SU-DHL-6 (cell line): ENCODE data around the gene ZGPAT.

Experiments used
- H2AFZ ChIP-seq: fragments of 200-600 bp; sonication (generic); 2 replicates; pipeline ENCODE4 v1.6.1; 2014; ENCODE audit warnings: low read depth, mild to moderate bottlenecking, moderate library complexity, mixed read lengths, antibody characterized with exemption, low read length; ENCODE audit not compliant: severe bottlenecking
- H3F3A ChIP-seq: fragments of 200-600 bp; shearing (Covaris generic); 2 replicates; pipeline ENCODE4 v1.6.0; 2016; ENCODE audit warnings: antibody characterized with exemption, mild to moderate bottlenecking; ENCODE audit not compliant: insufficient read depth
- H3K27ac ChIP-seq: fragments of 200-600 bp; sonication (generic); 2 replicates; pipeline ENCODE4 v1.5.1; 2016; ENCODE audit warnings: low read depth, mild to moderate bottlenecking, low read length, moderate library complexity, mixed read lengths
- H3K27me3 ChIP-seq: fragments of 200-600 bp; sonication (generic), shearing (Covaris generic); 2 replicates; pipeline ENCODE4 v1.6.0; 2014; ENCODE audit warnings: mild to moderate bottlenecking, low read length
- H3K36me3 ChIP-seq: fragments of 200-600 bp; sonication (generic); 2 replicates; pipeline ENCODE4 v1.6.1; 2014; ENCODE audit warnings: mild to moderate bottlenecking, low read length, mixed read lengths
- H3K4me2 ChIP-seq: fragments of 300-600, 200-600 bp; shearing (Covaris generic), sonication (generic); 2 replicates; pipeline ENCODE4 v1.6.0; 2014; ENCODE audit warnings: low read length, low read depth, mild to moderate bottlenecking; ENCODE audit not compliant: poor library complexity, severe bottlenecking
- H3K4me3 ChIP-seq: fragments of 200-600 bp; sonication (generic); 2 replicates; pipeline ENCODE4 v1.5.1; 2014; ENCODE audit warnings: antibody characterized with exemption, low read length, mild to moderate bottlenecking, mixed read lengths; ENCODE audit not compliant: insufficient read depth, poor library complexity, severe bottlenecking
- H3K79me2 ChIP-seq: fragments of 200-600 bp; sonication (generic); 2 replicates; pipeline ENCODE4 v1.6.1; 2014; ENCODE audit warnings: mild to moderate bottlenecking, low read length, moderate library complexity; ENCODE audit not compliant: insufficient read depth
- H3K9ac ChIP-seq: fragments of 200-600 bp; sonication (generic); 2 replicates; pipeline ENCODE4 v1.7.0; 2014; ENCODE audit warnings: mild to moderate bottlenecking, low read length
- H3K9me2 ChIP-seq: fragments of 200-600 bp; sonication (generic); replicated peaks from 2 replicates; pipeline ENCODE4 v1.6.1; 2014; ENCODE audit warnings: low read length; ENCODE audit not compliant: insufficient read depth
- H3K9me3 ChIP-seq: fragments of 200-600 bp; sonication (generic); 2 replicates; pipeline ENCODE4 v1.6.1; 2014; ENCODE audit warnings: low read length, mixed read lengths; ENCODE audit not compliant: insufficient read depth
- H4K20me1 ChIP-seq: fragments of 200-600 bp; sonication (generic); 2 replicates; pipeline ENCODE4 v1.6.1; 2014; ENCODE audit warnings: low read depth, mild to moderate bottlenecking, antibody characterized with exemption, low read length, moderate library complexity, mixed read lengths
- CTCF ChIP-seq: fragments of 200-600 bp; sonication (generic); IDR thresholded peaks from one replicate; pipeline ENCODE4 v1.5.1; 2017; ENCODE audit warnings: antibody characterized with exemption, mild to moderate bottlenecking, low read length, moderate library complexity; ENCODE audit not compliant: insufficient read depth, poor library complexity, severe bottlenecking
- EZH2phosphoT487 ChIP-seq: fragments of 200-600 bp; sonication (generic), shearing (Covaris generic); conservative IDR thresholded peaks from 2 replicates; pipeline ENCODE4 v1.6.1; 2018; ENCODE audit warnings: mild to moderate bottlenecking, antibody characterized with exemption, low read length, moderate library complexity, mixed read lengths

Gene ZGPAT

GRCh38 chr20:63769891-63770474 is 62.1 kb downstream of the ZGPAT start:
- TF ChIP-seq EZH2phosphoT487 (no peak), CTCF (no peak)

DNA sequence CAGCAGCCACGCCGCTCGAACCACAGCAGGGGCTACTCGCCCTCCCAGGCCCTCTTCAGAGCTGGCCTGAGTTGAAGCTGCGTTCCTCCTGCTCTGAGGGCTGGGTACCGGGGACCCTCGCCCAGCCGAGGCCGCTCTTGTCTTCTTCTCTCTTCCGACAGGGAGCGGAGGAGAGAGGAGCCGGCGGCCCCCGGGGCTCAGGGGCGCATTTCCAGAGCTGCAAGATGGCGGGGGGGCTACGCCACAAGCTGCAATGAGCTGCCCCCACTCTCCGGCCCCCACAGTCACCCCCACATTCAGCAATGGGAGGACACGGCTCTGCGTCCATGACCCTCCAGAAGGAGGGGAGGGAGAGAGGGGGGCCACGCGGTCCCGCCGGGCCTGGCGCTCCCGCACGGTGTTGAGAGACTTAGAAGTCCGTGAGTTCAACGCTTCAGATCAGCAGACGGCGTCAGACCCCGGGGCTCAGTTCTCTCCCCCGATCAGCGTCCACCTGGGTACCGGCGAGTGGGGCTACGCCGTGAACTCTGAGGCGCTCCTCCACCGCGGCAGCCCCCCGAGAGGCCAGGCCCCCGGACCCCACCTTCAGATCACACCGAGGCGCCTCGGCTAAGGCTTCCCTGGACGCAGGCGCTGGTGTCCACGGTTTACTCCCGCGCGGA is 63.3 kb downstream of the ZGPAT start:
- H3K36me3 ChIP-seq = no peaks in the 10 kb centered on the region
- H4K20me1 ChIP-seq = no peaks in the 10 kb centered on the region

More at GRCh38 chr20:63769891-63770474, 62.1 kb downstream of the ZGPAT start:
- no peaks in the 10 kb centered on the region for H3K9me3 ChIP-seq
- no peaks in the 10 kb centered on the region for H3K9me2 ChIP-seq
- no peak overlapping the region for H3K27ac ChIP-seq
- no peaks in the 10 kb centered on the region for H3F3A ChIP-seq
- no peak overlapping the region for H2AFZ ChIP-seq
- no peaks in the 10 kb centered on the region for H4K20me1 ChIP-seq
- no peaks in the 10 kb centered on the region for H3K79me2 ChIP-seq
- no peaks in the 10 kb centered on the region for H3K27me3 ChIP-seq
- H3K4me2 ChIP-seq = no peak overlapping the region
- H3K4me3 ChIP-seq = no peak overlapping the region
- no peak overlapping the region for H3K9ac ChIP-seq
- H3K36me3 ChIP-seq = no peaks in the 10 kb centered on the region

GRCh38 chr20:63772781-63773518 is 65.1 kb downstream of the ZGPAT start:
- Histone ChIP-seq H3K9me3 (no peaks in the 10 kb centered on the region), H3K9ac (no peak overlapping the region), H3K9me2 (no peaks in the 10 kb centered on the region), H2AFZ (no peak overlapping the region), H3K79me2 (no peaks in the 10 kb centered on the region), H3K4me3 (no peak overlapping the region), H3K27me3 (no peaks in the 10 kb centered on the region), H4K20me1 (no peaks in the 10 kb centered on the region), H3F3A (no peaks in the 10 kb centered on the region), H3K36me3 (no peaks in the 10 kb centered on the region), H3K4me2 (no peak overlapping the region), H3K27ac (no peak overlapping the region)
- no peak for TF ChIP-seq CTCF
- no peak for TF ChIP-seq EZH2phosphoT487

More for the DNA sequence above, 63.3 kb downstream of the ZGPAT start:
- Histone ChIP-seq H3K4me2 (no peak overlapping the region), H3K27ac (no peak overlapping the region), H3F3A (no peaks in the 10 kb centered on the region), H3K9ac (no peak overlapping the region), H3K27me3 (no peaks in the 10 kb centered on the region), H3K79me2 (no peaks in the 10 kb centered on the region), H3K4me3 (no peak overlapping the region), H3K9me2 (no peaks in the 10 kb centered on the region), H3K9me3 (no peaks in the 10 kb centered on the region), H2AFZ (no peak overlapping the region)
- TF ChIP-seq EZH2phosphoT487 = no peak
- TF ChIP-seq CTCF = no peak
